ENCODE data around the gene SORD.
"Not testable (repeated sequence)": the region's sequence is repeated elsewhere in the genome, so short reads cannot be mapped to it uniquely, and the experiment has no call there.

The SORD gene

DNA sequence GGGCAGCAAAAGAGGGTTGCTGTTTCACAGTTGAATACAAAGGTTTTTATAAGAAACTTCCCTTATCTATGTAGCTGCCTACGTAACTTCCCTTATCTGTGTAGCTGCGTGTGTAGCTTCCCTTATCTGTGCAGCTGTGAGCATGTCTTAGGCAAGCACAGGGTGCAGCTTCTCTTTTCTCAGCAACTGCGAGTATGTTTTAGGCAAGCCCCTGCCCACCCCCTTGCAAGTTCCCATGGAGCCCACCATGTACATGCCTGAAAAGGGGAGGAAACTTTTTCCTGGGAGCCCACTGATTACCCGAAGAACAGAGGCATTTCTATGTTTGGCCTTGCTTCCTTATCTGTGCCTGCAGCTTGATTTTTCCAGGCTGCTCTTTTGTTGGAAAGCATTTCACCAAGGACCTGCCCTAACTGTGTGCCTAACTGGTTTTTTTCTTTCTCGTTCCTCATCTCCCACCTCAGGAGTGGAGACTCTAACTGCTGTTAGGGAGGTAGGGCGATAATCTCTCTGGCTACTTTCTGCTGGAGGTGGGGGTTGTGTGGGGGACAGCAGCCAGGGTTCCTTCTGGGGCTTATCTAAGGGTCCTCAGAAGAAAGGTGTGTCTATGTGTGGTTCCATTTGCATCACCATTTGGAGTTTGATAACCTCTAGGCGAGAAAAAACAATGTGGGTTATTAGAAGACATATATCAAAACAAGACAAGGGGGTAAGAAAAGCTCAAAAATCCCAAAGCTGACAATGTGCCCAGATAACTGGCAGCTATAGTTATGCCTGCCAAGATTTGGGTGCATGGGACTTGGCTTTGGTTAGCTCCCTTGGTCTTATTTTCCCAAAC is 26.0 kb downstream of the SORD start:
- H3K4me3 ChIP-seq (ENCODE audit: low read length): no peak overlapping the region
- no peak for TF ChIP-seq EZH2phosphoT487 (IDR thresholded peaks at IDR 0.05; ENCODE audit: low read depth)
- TF ChIP-seq, protein P1, sequence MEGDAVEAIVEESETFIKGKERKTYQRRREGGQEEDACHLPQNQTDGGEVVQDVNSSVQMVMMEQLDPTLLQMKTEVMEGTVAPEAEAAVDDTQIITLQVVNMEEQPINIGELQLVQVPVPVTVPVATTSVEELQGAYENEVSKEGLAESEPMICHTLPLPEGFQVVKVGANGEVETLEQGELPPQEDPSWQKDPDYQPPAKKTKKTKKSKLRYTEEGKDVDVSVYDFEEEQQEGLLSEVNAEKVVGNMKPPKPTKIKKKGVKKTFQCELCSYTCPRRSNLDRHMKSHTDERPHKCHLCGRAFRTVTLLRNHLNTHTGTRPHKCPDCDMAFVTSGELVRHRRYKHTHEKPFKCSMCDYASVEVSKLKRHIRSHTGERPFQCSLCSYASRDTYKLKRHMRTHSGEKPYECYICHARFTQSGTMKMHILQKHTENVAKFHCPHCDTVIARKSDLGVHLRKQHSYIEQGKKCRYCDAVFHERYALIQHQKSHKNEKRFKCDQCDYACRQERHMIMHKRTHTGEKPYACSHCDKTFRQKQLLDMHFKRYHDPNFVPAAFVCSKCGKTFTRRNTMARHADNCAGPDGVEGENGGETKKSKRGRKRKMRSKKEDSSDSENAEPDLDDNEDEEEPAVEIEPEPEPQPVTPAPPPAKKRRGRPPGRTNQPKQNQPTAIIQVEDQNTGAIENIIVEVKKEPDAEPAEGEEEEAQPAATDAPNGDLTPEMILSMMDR (IDR thresholded peaks at IDR 0.05; ENCODE audit: low read depth, low read length): no peak
- H3K9ac ChIP-seq (ENCODE audit: low read length): no peak overlapping the region
- H3K4me2 ChIP-seq (ENCODE audit: low read length): no peak overlapping the region
- no peaks in the 10 kb centered on the region; the same call in 1 of the 2 replicates for H3K79me2 ChIP-seq (ENCODE audit: low read length)
- H3K27me3 ChIP-seq (ENCODE audit: low read depth, low read length): no peaks in the 10 kb centered on the region
- H2AFZ ChIP-seq (ENCODE audit: low read depth, low read length): no peak overlapping the region
- peaks cover 50% of the 10 kb centered on the region for H3K36me3 ChIP-seq (replicated peaks; ENCODE audit: low read depth, low read length)
- peaks cover 11% of the 10 kb centered on the region for H3K4me1 ChIP-seq (ENCODE audit: low read length)
- no peak overlapping the region for H3K27ac ChIP-seq (ENCODE audit: low read length)
- H3K9me3 ChIP-seq (ENCODE audit: insufficient read depth, low read length): peaks cover 6% of the 10 kb centered on the region; the same call in 1 of the 2 replicates
- no peaks in the 10 kb centered on the region for H4K20me1 ChIP-seq (ENCODE audit: insufficient read depth, low read length)

DNA sequence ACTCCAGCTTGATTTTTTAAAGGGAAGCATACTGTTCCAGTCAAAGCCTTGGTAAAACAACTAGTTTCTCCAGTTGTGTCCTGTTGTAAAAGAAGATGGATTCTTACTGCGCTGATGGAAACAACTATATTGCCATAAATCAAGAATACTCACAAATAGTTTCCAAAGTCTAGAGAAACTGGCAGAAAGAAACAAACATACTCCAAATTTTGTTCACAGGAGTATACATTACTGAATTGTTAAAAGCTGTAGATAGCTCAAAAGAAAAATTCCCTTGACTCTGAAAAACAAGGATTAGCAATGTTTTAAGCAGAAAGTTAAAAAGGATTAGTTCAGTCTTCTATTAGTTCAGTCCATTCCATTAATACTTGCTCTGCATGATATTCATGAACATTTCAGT is 27.6 kb downstream of the SORD start:
- Histone ChIP-seq H3K9ac (ENCODE audit: low read length) (no peak overlapping the region), H4K20me1 (ENCODE audit: insufficient read depth, low read length) (no peaks in the 10 kb centered on the region), H3K4me2 (ENCODE audit: low read length) (no peak overlapping the region), H3K27me3 (ENCODE audit: low read depth, low read length) (no peaks in the 10 kb centered on the region), H3K79me2 (ENCODE audit: low read length) (no peaks in the 10 kb centered on the region; the same call in 1 of the 2 replicates), H3K4me3 (ENCODE audit: low read length) (no peak overlapping the region), H3K36me3 (replicated peaks; ENCODE audit: low read depth, low read length) (peaks cover 50% of the 10 kb centered on the region), H2AFZ (ENCODE audit: low read depth, low read length) (no peak overlapping the region), H3K27ac (ENCODE audit: low read length) (no peak overlapping the region), H3K4me1 (ENCODE audit: low read length) (peaks cover 2% of the 10 kb centered on the region), H3K9me3 (ENCODE audit: insufficient read depth, low read length) (peaks cover 6% of the 10 kb centered on the region; the same call in 1 of the 2 replicates)
- TF ChIP-seq EZH2phosphoT487 (IDR thresholded peaks at IDR 0.05; ENCODE audit: low read depth): no peak
- TF ChIP-seq, protein P1 (IDR thresholded peaks at IDR 0.05; ENCODE audit: low read depth, low read length): no peak

DNA sequence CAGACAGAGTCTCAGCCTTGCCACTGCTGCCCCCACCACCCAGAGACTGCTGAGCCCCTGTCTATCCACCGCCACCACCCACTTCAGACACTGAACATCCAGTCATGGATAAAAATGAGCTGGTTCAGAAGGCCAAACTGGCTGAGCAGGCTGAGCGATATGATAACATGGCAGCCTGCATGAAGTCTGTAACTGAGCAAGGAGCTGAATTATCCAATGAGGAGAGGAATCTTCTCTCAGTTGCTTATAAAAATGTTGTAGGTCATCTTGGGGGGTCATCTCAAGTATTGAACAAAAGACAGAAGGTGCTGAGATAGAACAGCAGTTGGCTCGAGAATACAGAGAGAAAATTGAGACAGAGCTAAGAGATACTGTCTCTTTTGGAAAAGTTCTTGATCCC is 29.7 kb downstream of the SORD start:
- H2AFZ ChIP-seq (ENCODE audit: low read depth, low read length); H3K9ac ChIP-seq (ENCODE audit: low read length); H3K9me3 ChIP-seq (ENCODE audit: insufficient read depth, low read length); H4K20me1 ChIP-seq (ENCODE audit: insufficient read depth, low read length); H3K79me2 ChIP-seq (ENCODE audit: low read length); H3K4me1 ChIP-seq (ENCODE audit: low read length); H3K4me3 ChIP-seq (ENCODE audit: low read length); H3K4me2 ChIP-seq (ENCODE audit: low read length); H3K27me3 ChIP-seq (ENCODE audit: low read depth, low read length); H3K27ac ChIP-seq (ENCODE audit: low read length): not testable (repeated sequence)
- H3K36me3 ChIP-seq (replicated peaks; ENCODE audit: low read depth, low read length): peaks cover 51% of the 10 kb centered on the region

DNA sequence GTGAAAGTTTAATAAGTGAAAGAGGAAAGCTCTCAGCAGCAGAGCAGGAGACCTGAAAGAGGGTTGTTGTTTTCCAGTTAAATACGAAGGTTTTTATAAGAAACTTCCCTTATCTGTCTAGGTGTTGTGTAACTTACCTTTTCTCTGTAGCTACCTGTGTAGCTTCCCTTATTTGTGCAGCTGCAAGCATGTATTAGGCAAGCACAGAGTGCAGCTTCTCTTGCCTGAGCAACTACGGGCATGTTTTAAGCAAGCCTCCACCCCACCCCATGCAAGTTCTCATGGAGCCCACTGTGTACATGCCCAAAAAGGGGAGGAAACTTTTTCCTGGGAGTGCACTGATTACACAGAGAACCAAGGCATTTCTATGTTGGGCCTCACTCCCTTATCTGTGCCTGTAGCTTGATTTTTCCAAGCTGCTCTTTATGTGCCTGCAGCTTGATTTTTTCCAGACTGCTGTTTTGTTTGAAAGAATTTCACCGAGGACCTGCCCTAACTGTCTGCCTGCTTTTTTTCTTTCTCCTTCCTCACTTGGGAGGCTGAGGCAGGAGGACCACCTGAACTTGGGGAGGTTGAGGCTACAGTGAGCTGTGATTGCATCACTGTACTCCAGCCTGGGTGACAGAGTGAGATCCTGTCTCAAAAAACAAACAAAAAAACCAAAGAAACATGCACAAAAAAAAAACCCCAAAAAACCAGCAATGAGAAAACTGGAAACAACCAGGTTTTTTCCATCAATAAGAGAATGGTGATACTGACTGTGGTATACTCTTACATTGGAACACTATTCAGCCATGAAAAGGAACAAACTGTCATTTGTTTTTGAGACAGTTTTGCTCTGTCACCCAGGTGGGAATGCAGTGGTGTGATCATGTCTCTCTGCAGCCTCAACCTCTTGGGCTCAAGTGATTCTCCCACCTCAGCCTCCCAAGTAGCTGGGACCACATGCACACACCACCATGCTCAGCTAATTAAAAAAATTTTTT is 36.0 kb downstream of the SORD start:
- H3K4me1 ChIP-seq (ENCODE audit: low read length); H3K27me3 ChIP-seq (ENCODE audit: low read depth, low read length): not testable (repeated sequence)

DNA sequence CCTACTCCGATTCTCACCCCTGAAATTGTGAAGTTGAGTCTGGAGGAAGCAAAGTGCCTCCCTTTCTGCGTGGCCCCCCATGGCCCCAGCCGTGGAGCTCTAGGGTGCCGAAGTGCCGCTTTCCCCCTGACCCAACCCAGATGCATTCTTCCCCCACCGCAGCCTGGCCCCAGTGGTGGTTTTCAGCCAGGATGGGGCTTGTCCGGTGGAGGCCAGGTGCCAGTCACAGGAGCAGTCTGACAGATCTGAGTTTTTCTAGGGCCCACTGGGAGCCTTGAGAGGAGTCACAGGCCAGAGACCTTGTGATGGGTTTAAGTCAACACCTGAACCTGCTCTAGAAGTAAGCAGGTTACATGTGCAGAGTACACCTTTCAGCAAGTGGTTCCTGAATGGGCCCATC is 39.3 kb downstream of the SORD start:
- not testable (repeated sequence) for H3K9ac ChIP-seq (ENCODE audit: low read length); H4K20me1 ChIP-seq (ENCODE audit: insufficient read depth, low read length); H3K4me3 ChIP-seq (ENCODE audit: low read length); H3K4me1 ChIP-seq (ENCODE audit: low read length); H3K4me2 ChIP-seq (ENCODE audit: low read length); H3K79me2 ChIP-seq (ENCODE audit: low read length); H3K9me3 ChIP-seq (ENCODE audit: insufficient read depth, low read length); H3K27ac ChIP-seq (ENCODE audit: low read length); H2AFZ ChIP-seq (ENCODE audit: low read depth, low read length); H3K27me3 ChIP-seq (ENCODE audit: low read depth, low read length)
- peaks cover 11% of the 10 kb centered on the region for H3K36me3 ChIP-seq (replicated peaks; ENCODE audit: low read depth, low read length)

More for the DNA sequence above, 36.0 kb downstream of the SORD start:
- H3K9me3 ChIP-seq (ENCODE audit: insufficient read depth, low read length); H3K9ac ChIP-seq (ENCODE audit: low read length); H3K27ac ChIP-seq (ENCODE audit: low read length); H3K79me2 ChIP-seq (ENCODE audit: low read length); H4K20me1 ChIP-seq (ENCODE audit: insufficient read depth, low read length); H2AFZ ChIP-seq (ENCODE audit: low read depth, low read length); H3K4me3 ChIP-seq (ENCODE audit: low read length); H3K4me2 ChIP-seq (ENCODE audit: low read length): not testable (repeated sequence)
- peaks cover 14% of the 10 kb centered on the region for H3K36me3 ChIP-seq (replicated peaks; ENCODE audit: low read depth, low read length)
